ENCODE measurements around the gene STRAP. TPM values are rescaled to one million over a fixed set of nuclear protein-coding genes. Genes with fewer than 3 reads are reported as not detected.

Gene STRAP, protein sequence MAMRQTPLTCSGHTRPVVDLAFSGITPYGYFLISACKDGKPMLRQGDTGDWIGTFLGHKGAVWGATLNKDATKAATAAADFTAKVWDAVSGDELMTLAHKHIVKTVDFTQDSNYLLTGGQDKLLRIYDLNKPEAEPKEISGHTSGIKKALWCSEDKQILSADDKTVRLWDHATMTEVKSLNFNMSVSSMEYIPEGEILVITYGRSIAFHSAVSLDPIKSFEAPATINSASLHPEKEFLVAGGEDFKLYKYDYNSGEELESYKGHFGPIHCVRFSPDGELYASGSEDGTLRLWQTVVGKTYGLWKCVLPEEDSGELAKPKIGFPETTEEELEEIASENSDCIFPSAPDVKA
- 85.9 TPM for total RNA-seq
- polyA plus RNA-seq (ENCODE audit: insufficient read depth, low read depth, low replicate concordance): 99.1 TPM
- long read RNA-seq, donor 1, transcript STRAP-202 (10 exons, 1,866 nt): major isoform, 40 of 61 reads
- long read RNA-seq, donor 1, partial matches to known transcripts: 19 of 61 reads
- long read RNA-seq, donor 1, other reads (novel, unspliced or antisense): 0 of 61 reads
- long read RNA-seq, donor 2, transcript STRAP-202 (10 exons, 1,866 nt): major isoform, 43 of 57 reads
- long read RNA-seq, donor 2, partial matches to known transcripts: 12 of 57 reads
- long read RNA-seq, donor 2, other reads (novel, unspliced or antisense): 0 of 57 reads
- long read RNA-seq, donor 3, transcript STRAP-202 (10 exons, 1,866 nt): major isoform, 47 of 65 reads
- long read RNA-seq, donor 3, partial matches to known transcripts: 15 of 65 reads
- long read RNA-seq, donor 3, other reads (novel, unspliced or antisense): 0 of 65 reads
- long read RNA-seq, donor 4, transcript STRAP-202 (10 exons, 1,866 nt): major isoform, 25 of 34 reads
- long read RNA-seq, donor 4, partial matches to known transcripts: 8 of 34 reads
- long read RNA-seq, donor 4, other reads (novel, unspliced or antisense): 0 of 34 reads
- long read RNA-seq, donor 5, partial matches to known transcripts: 0 of 4 reads
- long read RNA-seq, donor 5, other reads (novel, unspliced or antisense): 0 of 4 reads
- long read RNA-seq, donor 6, transcript STRAP-202 (10 exons, 1,866 nt): major isoform, 20 of 31 reads
- long read RNA-seq, donor 6, partial matches to known transcripts: 10 of 31 reads
- long read RNA-seq, donor 6, other reads (novel, unspliced or antisense): 0 of 31 reads
- long read RNA-seq, donor 7, transcript STRAP-202 (10 exons, 1,866 nt): major isoform, 122 of 138 reads
- long read RNA-seq, donor 7, transcript STRAP-206 (9 exons, 1,698 nt): minor isoform, 13 of 138 reads
- long read RNA-seq, donor 7, partial matches to known transcripts: 1 of 138 reads
- long read RNA-seq, donor 7, other reads (novel, unspliced or antisense): 2 of 138 reads
- long read RNA-seq, donor 8, transcript STRAP-202 (10 exons, 1,866 nt): major isoform, 49 of 53 reads
- long read RNA-seq, donor 8, partial matches to known transcripts: 0 of 53 reads
- long read RNA-seq, donor 8, other reads (novel, unspliced or antisense): 0 of 53 reads
- long read RNA-seq, donor 9, transcript STRAP-202 (10 exons, 1,866 nt): major isoform, 17 of 23 reads
- long read RNA-seq, donor 9, partial matches to known transcripts: 5 of 23 reads
- long read RNA-seq, donor 9, other reads (novel, unspliced or antisense): 0 of 23 reads
- long read RNA-seq, donor 10, transcript STRAP-202 (10 exons, 1,866 nt): major isoform, 42 of 57 reads
- long read RNA-seq, donor 10, partial matches to known transcripts: 10 of 57 reads
- long read RNA-seq, donor 10, other reads (novel, unspliced or antisense): 0 of 57 reads

DNA sequence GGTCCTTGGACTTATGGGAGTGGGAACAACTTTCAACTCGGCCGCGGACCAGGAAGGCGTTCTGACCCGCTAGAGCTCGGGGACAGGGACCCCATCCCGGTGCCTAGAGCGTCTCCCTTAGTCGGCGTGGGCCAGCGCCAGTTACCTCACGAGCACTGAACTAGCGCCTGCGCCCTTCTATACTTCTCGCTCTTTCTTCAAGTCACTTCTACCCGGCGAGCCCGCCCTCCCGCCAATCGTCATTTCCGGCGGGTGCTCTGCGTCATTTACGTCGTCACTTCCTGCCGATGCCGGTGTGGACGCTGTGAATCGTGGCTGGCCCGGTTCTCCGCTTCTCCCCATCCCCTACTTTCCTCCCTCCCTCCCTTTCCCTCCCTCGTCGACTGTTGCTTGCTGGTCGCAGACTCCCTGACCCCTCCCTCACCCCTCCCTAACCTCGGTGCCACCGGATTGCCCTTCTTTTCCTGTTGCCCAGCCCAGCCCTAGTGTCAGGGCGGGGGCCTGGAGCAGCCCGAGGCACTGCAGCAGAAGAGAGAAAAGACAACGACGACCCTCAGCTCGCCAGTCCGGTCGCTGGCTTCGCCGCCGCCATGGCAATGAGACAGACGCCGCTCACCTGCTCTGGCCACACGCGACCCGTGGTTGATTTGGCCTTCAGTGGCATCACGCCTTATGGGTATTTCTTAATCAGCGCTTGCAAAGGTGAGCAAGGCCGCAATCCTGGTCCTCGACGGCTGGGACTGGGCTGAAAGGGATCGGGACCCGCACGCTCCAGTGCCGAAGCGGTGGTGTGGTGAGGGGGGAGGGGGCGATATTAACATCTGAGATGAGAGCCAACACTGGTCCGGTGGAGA, at the start of gene STRAP:
Gene STRAP, plus strand, starts transcription at position 270 of the 854 bp plus-strand sequence. Its CDS starts 321 bp downstream, at position 591.
- Histone ChIP-seq H3K9me3 (ENCODE audit: control insufficient read depth in 2 of 3, insufficient read depth in 1 of 3, low read length in 3 of 3) (no peaks in the 10 kb centered on the region), H3K9ac (ENCODE audit: low read length in 3 of 3) (peak within 1 kb of the TSS; percentile 82 to 99 (median 98)), H3K27ac (ENCODE audit: low read depth in 2 of 2, low read length in 2 of 2) (peak within 1 kb of the TSS; percentile 99 to 100), H3K4me3 (ENCODE audit: low read length in 3 of 3) (peak within 1 kb of the TSS; percentile 83 to 98 (median 96)), H3K4me1 (ENCODE audit: control insufficient read depth in 2 of 3, insufficient read depth in 2 of 3, low read depth in 1 of 3, low read length in 3 of 3) (peaks cover 0 to 6% (median 5%) of the 10 kb centered on the region in 3 donors), H3K36me3 (ENCODE audit: control insufficient read depth in 2 of 3, insufficient read depth in 3 of 3, low read length in 3 of 3) (peaks cover 0 to 3% (median 2%) of the 10 kb centered on the region in 3 donors), H3K27me3 (ENCODE audit: control insufficient read depth, insufficient read depth, low read length) (no peaks in the 10 kb centered on the region)
- DNase-seq (peak; percentile 98 to 99 (median 98)), FAIRE-seq (peak; percentile 84)
- TF ChIP-seq, protein P1, sequence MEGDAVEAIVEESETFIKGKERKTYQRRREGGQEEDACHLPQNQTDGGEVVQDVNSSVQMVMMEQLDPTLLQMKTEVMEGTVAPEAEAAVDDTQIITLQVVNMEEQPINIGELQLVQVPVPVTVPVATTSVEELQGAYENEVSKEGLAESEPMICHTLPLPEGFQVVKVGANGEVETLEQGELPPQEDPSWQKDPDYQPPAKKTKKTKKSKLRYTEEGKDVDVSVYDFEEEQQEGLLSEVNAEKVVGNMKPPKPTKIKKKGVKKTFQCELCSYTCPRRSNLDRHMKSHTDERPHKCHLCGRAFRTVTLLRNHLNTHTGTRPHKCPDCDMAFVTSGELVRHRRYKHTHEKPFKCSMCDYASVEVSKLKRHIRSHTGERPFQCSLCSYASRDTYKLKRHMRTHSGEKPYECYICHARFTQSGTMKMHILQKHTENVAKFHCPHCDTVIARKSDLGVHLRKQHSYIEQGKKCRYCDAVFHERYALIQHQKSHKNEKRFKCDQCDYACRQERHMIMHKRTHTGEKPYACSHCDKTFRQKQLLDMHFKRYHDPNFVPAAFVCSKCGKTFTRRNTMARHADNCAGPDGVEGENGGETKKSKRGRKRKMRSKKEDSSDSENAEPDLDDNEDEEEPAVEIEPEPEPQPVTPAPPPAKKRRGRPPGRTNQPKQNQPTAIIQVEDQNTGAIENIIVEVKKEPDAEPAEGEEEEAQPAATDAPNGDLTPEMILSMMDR (IDR thresholded peaks at IDR 0.05; ENCODE audit: borderline replicate concordance, extremely low read depth, insufficient read depth): no peak
- intact Hi-C loops (cut with DNase I): no loop called here

DNA sequence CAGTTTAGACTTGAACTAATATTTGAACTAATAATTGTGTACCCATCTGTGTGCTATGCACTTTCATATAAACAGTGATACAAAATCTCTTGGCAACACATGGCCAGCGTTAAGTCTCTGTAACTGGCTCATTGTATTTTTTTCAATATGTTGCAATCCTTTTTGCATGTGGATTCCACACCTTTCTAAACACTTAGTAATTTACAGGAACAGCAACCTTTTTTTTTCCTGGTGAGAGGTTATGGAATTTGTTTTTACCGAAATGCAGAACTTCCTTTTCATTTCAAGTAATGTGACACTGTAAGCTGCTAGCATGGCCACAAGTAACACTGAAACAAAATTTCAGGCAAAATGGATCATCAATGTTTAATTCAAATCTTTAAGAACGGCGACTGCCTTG, 47.6 kb upstream of the STRAP start:
- peaks cover 0 to 2% (median 0%) of the 10 kb centered on the region in 3 donors for H3K4me1 ChIP-seq (ENCODE audit: control insufficient read depth in 2 of 3, insufficient read depth in 2 of 3, low read depth in 1 of 3, low read length in 3 of 3)
- H3K27ac ChIP-seq (ENCODE audit: low read depth in 2 of 2, low read length in 2 of 2): no peak overlapping the region
- no peak for FAIRE-seq

More for the DNA sequence above, 47.6 kb upstream of the STRAP start:
- DNase-seq: no peak
- no peaks in the 10 kb centered on the region for H3K9me3 ChIP-seq (ENCODE audit: control insufficient read depth in 2 of 3, insufficient read depth in 1 of 3, low read length in 3 of 3)
- TF ChIP-seq, protein P1 (IDR thresholded peaks at IDR 0.05; ENCODE audit: borderline replicate concordance, extremely low read depth, insufficient read depth): no peak
- intact Hi-C loops (cut with DNase I): no loop called here
- no peak overlapping the region for H3K9ac ChIP-seq (ENCODE audit: low read length in 3 of 3)
- no peaks in the 10 kb centered on the region for H3K36me3 ChIP-seq (ENCODE audit: control insufficient read depth in 2 of 3, insufficient read depth in 3 of 3, low read length in 3 of 3)
- no peak overlapping the region for H3K4me3 ChIP-seq (ENCODE audit: low read length in 3 of 3)
- no peaks in the 10 kb centered on the region for H3K27me3 ChIP-seq (ENCODE audit: control insufficient read depth, insufficient read depth, low read length)

All from kidney (tissue), 22 donors.